NCI-H345 treated with DMSO at 0.1 percent for 48 hours (cell line): ENCODE results near the gene NEUROG3.
"Not testable (repeated sequence)": the region's sequence is repeated elsewhere in the genome, so short reads cannot be mapped to it uniquely, and the experiment has no call there.

Experiments used
- DNase-seq: peaks from one replicate; lab custom pipeline; 2025; ENCODE audit not compliant: unreplicated experiment; lab: John Stamatoyannopoulos, UW

Gene NEUROG3

DNA sequence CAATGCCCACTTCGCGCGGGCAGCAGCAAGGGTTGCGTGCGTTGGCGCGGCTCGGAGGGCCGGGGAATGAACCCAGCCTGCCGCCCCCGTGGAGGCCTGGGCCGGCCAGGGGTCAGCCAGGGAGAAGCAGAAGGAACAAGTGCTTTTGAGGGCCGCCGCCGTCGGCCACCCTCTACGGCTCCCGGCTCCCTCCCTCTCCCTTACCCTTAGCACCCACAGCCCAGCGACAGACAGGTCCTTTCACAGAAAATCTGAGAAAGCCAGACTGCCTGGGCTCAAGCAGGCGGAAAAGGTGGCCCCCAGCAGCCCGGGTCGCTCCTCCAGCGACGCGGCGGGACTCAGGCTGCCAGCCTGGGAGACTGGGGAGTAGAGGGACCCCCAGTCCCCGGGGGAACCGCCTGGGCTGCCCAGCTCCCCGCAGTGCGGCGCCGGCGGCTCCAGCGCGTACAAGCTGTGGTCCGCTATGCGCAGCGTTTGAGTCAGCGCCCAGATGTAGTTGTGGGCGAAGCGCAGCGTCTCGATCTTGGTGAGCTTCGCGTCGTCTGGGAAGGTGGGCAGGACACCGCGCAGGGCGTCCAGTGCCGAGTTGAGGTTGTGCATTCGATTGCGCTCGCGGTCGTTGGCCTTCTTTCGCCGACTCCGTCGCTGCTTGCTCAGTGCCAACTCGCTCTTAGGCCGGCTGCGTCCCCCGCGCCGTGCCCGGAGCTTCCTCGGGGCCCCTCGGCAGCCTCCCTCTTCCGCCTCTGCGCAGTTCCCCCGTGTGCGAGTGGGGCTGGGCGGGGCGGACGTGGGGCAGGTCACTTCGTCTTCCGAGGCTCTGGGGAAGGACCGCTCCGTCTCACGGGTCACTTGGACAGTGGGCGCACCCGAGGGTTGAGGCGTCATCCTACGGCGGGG is 815 bp downstream of the NEUROG3 start:
- DNase-seq: no peak

DNA sequence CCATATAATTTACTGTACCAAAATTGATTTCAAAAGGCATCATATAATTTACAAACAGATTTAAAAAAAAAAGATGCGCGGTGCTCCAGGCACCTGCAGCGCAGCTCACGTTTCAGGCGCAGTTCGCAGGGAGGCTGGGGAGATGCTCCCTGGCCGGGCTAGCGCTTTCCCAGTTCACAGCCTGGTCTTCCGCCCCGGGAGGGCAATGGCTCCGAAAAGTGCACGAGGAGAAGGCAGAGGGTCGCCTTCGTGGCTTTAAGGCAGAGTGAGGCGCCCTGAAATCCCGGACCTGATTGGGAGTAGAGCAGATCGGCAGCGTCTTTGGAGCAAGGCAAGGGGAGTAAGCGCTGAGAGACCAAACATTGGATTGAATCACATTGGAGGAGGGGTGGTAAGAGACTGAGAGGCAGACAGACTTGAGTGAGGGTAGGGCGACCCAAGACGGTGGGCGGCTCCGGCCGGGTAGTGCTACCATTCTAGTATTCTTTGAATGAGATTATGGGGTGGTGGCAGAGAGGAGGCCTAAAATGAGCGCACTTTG is 1.5 kb downstream of the NEUROG3 start:
- DNase-seq: no peak

DNA sequence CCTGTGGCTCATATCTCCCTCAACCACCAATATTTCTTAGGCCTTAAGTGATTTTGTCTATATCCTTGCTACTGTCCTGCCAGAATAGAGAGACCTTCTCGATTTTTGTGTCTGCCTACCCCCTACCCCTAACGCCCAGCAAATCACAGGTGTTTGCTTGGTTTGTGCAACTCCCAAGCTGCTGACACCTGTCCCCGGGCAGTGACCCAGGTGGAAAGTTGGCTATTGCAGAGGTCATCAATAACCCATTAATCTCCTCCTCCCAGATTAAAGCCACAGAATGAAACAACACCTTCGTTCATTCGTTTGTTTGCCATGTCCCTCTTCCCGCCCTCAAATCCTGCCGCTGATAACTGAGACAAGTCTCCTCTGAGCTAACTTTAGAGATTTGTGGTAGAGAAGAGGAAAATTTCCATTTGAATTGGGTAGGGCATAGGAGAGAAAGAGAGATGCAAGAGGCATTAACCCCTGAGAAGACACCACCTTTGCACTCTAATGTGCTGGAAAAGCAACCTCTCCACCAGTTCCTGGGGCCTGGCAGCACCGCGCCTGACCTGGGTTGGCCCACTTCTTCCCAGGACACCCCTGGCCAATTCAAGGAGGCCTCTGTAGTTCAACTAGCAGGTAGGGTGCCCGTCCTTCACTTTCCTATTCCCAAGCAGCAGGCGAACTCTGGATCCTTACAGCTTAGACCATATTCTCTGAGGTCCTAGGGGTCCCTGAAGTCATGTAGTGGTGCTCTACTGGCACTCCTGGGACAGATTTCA is 3.0 kb downstream of the NEUROG3 start:
- no peak for DNase-seq

DNA sequence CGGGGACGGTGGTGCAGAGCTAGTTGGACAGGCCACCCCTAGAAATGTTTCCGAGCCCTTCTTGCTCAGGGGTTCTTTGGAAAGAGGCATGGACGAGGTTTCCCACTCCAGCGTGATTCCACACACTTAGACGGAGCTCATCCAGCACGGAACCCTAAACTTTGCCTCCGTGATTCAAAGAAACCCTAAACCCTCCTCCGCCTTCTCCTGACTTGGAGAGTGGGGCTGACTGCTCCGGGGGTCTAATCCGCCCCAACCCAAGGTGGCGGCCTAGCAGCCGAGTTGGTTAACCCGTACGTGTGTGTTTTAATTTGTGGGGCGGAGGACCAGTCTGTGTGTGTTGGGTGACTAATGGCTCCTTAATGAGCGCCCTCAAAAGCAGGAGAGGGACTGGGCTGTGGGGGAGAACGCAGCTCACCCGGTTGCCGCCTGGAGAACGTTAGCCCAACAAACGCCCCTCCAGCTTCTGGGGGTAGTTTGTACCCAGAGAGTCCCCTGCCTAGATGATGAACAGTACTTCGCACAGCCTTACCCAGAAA is 3.8 kb downstream of the NEUROG3 start:
- no peak for DNase-seq

DNA sequence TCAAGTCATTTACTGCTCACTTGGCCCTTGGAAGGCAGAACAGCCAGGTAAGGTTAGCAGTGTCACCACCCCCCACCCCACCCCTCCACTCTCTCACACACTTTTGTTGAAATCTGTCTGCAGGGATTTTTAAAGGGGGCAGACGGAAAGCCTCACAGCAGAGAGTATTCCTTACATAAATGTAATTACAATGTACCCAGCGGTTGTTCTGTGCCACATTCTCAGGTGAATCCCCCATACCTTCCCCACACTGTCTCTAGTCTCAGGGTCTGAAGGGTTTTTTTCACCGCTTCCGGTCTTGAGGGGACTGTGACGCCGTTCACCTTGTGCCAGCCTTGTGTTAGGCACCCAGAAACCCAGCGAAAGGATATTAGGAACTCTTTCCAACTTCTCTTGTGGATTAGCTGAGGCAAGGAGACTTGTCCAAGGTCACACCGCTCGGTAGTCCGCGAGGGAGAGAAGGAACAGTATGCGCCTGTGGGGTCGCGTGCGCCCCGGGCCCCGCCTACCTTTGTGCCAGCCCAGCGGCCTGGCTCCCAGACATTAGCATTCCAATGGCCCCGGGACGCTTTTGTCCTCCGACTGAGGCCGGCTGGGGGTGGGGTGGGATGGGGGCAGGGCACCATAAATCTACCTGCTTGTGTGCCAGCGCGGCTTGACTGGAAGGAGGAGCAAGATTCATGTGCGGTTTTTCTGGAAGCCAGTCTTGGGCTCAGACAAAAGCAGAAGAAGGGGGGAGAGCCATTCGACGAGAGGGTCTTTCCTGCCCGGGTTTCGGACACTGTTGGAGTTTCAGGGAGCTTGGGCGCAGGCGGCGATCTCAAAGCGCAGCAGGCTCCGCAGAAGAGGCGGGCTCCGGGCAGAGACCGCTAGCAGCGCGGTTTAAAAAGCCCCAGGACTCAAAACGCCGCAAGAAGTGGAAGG is 4.5 kb downstream of the NEUROG3 start:
- no peak for DNase-seq

DNA sequence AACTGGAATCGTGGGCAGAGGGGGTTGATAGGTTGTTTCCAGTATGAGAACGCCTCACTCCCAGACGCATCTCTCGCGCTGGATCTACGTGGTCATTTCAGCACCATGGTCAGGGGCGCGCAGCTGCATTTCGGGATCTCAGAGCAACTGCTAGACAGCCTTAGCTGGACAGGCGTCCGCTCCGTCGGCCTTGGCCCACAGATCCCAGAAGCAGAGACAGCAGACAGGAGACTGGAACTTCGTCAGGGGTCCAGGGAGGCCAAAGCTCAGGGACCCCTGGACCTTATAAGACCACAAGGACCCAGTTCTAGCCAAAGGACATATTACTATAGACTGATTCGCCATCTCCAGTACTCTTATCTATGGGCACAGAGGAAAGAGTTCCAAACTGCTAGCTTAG is 5.3 kb downstream of the NEUROG3 start:
- DNase-seq: no peak

DNA sequence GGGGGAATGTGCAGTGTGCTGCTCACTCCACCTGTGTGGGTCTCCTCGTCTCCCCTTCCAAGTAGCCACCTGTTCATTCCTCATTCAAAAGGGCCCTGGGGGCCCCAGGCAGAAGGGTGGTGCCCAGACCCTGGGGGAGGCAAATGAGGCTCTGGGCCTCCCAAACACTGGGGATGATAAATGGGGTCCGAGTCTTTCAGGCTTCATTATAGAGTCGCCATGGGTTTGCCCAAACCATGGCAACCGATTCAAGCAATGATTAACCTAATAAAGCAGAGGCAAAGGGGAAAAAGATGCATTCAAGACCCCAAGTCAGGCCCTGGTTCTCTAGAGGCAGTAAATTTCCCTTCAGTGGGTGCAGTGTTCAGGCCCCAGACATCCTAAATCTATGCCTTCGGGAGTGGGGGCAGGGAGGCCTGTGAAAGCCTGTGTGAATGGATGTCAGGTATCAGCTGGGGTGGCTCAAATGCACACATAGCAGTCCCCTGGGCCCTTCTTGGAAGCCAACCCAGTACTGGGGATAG is 10.4 kb downstream of the NEUROG3 start:
- no peak for DNase-seq

DNA sequence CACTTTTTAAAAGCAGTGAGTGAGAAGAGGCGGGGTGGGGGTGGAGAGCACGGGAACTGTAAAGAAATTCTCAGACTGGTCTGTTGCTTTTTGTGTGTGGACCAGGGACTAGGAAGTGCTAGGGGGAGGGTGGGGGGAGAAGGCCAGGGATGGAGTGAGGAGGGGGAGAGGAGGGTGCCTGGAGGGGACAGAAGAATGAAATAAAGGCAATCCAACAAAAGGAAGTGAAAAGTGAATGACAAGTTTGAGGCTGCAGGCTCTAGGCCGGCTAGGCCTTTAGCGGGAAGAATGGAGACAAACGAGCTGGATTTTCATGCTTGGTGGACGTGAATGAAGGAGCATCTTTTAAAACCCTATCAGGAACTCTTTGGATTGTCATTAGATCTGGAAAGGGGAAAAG is 13.7 kb downstream of the NEUROG3 start:
- DNase-seq: no peak

DNA sequence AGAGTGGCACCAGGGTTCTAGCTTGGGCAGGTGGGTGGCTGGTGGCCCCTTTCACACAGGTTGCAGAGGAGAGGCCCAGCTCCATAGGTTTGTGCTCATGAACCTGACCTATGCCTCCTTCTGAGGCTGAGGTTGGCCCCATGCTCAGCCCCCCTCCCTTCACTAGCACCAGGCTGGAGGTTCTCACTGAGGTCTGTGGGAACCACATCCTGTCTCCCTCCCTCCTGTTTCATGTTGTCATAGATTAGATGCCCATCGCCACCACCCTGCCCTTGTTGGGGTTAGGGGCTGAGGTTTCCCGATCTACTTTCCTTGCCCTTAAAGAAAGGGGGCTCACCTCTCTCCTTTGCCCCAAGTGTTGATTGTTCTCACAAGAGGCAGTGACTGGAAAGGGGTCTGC is 14.7 kb downstream of the NEUROG3 start:
- no peak for DNase-seq

DNA sequence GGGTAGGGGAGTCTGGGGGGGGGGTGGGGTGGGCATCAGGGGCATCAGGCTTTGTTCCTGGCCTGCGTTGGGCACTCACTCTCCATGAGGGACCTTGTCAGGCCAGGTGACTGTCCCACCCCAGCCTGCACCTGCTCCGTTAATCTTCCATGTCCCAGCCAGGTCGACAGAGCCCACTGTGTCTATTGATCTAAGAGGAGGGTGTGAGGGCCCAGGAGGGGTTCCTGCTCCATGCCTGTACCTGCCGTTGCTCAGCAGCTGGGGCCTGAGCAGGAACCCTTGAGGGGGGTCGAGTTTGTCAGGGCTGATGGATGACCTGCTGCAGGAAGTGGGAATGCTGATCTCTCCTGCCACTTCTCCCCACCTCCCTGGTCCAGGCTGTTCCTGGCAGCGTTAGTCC is 18.6 kb downstream of the NEUROG3 start:
- no peak for DNase-seq

DNA sequence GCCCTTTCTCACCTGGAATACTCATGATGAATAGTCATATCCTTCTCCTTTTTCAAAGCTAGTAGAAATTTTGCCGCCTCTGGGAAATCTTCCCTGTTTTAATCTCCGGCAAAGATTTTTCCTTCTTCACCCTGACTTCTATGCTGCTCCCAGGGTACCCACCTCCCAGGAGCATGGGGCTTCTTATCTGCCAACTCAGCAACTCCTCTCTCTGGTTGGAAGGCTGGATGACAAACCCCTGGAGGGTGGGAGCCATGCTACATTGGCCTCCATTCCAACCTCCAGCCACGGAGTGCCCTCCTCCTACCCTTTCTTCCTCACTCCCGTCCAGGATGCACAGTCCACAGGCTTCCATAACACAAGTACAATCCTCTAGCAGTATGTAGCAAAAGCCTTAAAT is 19.9 kb downstream of the NEUROG3 start:
- no peak for DNase-seq

DNA sequence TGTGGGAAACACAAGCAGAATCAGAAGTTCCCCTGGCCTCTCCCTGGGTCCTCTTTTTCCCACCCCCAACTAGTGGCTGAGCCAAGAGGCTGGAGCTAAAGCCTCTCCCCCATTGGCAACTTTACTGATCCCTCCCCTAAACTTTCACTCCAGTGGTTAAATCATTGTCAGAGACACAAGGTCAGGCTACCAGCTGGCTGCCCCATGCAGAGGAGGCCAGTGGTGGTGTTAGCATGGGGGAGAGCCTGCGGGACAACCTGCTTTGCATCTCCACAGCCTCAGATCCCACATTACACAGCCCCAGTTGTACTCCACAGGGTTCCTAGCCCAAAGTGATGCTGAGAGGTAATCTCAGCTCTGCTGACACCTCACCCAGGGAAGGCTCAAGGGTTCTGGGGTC is 21.0 kb downstream of the NEUROG3 start:
- DNase-seq: no peak

DNA sequence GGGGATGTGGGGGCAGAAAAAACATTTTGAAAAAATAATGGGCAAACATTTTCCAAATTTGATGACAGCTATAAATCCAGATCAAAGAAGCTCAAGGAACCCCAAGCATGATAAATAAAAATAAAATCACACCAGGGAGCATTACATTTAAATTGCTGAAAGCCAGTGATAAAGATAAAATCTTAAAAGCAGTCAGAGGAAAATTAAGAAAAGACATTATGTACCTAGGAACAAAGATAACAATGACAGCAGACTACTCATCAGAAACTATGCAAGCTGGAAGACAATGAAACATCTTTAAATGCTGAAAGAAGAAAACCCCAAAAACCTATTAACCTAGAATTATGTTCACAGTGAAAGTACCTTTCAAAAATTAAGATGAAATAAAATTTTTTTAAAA is 23.3 kb downstream of the NEUROG3 start:
- no peak for DNase-seq

DNA sequence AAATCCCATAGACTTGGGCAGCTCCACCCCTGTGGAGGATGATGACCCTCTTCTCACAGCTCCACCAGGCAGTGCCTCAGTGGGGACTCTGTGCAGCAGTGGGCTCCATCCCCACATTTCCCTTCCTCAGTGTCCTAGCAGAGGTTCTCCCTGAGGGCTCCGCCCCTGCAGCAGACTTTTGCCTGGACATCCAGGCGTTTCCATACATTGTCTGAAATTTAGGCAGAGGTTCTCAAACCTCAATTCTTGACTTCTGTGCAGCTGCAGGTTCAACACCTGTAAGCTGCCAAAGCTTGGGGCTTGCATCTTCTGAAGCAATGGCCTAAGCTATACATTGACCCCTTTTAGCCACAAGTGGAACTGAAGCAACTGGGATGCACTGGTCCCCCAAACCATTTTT is 31.8 kb downstream of the NEUROG3 start:
- no peak for DNase-seq

DNA sequence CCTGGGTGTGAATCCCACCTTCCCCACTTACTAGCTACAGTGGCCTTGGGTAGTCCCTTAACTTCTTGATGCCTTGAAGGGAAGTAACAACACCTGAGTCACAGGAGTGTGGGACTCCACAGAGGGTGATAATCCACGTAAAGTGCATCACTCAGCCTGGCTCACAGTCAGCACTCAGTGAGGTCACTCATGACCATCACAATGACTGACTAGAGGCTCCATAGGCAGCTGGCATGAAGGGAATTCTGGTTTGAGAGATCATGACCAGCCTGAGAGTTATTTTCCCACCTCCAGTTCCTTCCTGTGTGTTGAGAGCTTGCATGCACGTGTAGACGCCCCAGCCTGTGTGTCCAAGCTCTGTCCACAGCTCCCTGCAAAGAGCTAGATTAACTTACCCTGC is 34.8 kb downstream of the NEUROG3 start:
- DNase-seq: no peak

DNA sequence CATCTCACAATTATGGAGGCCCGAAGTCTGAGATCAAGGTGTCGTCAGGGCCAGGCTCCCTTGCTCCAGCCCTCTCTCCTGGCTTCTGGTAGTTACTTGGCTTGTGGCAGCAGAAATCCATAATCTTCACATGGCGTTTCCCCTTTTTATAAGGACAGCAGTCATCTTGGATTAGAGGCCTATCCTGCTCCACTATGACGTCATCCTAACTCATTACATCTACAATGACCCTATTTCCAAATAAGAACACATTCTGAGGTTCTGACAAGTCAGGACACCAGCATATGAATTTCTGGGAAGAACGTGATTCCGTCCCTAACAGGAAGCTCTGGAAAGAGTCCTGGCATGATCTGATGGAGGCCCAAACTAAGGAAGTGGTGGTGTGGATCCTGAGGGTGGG is 35.8 kb downstream of the NEUROG3 start:
- DNase-seq: no peak

DNA sequence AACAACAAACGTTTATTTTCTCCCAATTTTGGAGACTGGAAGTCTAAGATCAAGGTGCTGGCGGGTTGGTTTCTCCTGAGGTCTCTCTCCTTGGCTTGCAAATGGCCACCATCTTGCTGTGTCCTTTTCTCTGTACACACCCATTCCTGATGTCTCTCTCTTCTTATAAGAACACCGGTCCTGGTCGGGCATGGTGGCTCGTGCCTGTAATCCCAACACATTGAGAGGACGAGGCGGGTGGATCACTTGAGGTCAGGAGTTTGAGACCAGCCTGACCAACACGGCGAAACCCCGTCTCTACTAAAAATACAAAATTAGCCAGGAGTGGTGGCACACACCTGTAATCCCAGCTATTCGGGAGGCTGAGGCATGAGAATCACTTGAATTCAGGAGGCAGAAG is 36.7 kb downstream of the NEUROG3 start:
- not testable (repeated sequence) for DNase-seq

DNA sequence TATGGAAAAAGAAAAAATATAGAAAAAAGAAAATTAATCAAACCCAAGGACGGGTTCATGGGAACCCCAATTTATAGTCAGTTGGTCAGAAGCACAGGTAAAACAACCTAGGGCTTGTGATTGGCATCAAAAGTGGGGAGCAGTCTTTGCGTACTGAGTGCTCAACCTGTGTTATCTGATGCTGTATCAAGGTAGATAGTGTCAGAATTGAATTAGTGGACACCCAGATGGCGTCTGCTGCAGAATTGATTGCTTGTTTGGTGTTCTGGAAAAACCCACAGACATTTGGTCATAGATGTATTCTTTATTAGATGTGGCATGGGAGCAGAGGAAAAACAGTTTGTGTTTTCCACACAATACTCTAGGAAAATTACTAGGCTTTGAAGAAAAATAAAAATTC is 39.6 kb downstream of the NEUROG3 start:
- no peak for DNase-seq

DNA sequence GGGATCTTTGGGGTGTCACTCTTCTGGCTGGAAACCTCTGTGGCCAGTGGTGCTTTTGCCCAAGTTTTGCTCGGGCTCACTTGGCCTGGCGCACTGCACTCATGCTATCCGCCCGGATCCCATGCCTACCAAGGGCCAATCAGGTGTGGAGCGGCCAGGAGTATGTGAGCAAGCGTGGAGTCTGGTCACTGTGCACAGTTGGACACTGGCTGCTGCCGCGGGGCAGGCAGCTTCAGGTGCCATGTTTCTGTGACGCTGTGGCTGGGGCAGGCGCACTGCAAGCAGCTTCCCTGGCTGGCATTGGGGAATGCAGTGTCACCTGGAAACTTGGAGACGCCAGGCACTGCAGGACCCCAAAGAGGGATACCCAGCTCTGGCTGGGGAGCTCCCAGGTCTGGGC is 45.3 kb downstream of the NEUROG3 start:
- no peak for DNase-seq
